ENCODE data around the gene ABCC9. TPM values are rescaled to one million over a fixed set of nuclear protein-coding genes. Genes with fewer than 3 reads are reported as not detected.

Gene ABCC9
- total RNA-seq, 1 experiment from 2014 or later = 0.07 TPM

DNA sequence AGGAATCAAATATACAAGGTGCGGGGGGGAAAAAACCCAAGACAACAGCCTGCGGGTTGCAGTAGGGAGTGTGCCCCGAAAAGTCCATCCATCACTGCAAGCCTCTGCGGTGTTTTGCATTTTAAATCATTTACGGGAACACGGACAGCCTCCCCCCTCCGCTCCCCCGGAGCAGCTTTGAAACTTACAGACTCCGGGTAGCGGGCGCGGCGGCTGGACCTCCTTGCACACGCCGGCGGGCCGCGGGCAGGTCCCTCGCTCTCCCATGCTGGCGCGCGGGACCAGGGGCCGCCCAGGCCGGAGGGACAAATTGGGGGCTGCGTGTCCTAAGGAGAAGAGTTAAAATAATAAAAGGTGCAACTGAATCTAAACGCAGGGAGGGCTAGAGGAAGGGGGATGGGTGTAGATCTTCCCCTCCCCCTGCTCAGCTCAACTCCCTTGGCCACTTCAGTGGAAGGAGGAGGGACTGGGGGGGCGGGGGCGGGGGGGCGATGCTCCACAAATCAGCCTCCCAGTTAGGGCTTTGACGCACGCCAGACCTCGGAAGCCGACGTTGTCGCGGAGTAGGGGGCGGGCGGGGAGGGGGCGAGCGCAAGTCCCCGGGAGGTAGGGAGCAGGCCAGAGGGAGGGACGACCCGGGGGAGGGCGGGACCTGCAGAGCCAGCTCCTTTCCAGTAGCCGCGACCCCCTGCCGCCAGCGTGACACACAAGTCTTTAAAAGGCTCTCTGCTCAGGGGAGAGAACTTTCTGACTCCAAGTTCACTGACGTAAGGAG is 166.7 kb downstream of the ABCC9 start, which contains the start of gene KCNJ8:
KCNJ8 (minus strand) TSS at position 349 of the 775 bp plus-strand sequence. CDS start 1,090 bp downstream, outside the sequence.
- Histone ChIP-seq H3K9me3 (ENCODE audit: insufficient read depth, low read depth) (no peaks in the 10 kb centered on the region), H3K27ac (no peak within 1 kb of the TSS), H3K36me3 (ENCODE audit: low read depth) (no peaks in the 10 kb centered on the region), H4K20me1 (ENCODE audit: insufficient read depth) (no peaks in the 10 kb centered on the region), H3F3A (ENCODE audit: insufficient read depth, low read depth) (no peaks in the 10 kb centered on the region), H3K4me1 (replicated peaks; ENCODE audit: insufficient read depth) (no peaks in the 10 kb centered on the region), H3K79me2 (ENCODE audit: low read depth) (no peaks in the 10 kb centered on the region), H3K4me3 (no peak within 1 kb of the TSS), H3K4me2 (no peak within 1 kb of the TSS), H3K9me2 (ENCODE audit: insufficient read depth) (no peaks in the 10 kb centered on the region), H2AFZ (no peak within 1 kb of the TSS), H3K27me3 (ENCODE audit: insufficient read depth, low read depth) (no peaks in the 10 kb centered on the region)
- no peak for TF ChIP-seq EZH2 (IDR thresholded peaks at IDR 0.05; ENCODE audit: low read depth)
- TF ChIP-seq, protein P1, sequence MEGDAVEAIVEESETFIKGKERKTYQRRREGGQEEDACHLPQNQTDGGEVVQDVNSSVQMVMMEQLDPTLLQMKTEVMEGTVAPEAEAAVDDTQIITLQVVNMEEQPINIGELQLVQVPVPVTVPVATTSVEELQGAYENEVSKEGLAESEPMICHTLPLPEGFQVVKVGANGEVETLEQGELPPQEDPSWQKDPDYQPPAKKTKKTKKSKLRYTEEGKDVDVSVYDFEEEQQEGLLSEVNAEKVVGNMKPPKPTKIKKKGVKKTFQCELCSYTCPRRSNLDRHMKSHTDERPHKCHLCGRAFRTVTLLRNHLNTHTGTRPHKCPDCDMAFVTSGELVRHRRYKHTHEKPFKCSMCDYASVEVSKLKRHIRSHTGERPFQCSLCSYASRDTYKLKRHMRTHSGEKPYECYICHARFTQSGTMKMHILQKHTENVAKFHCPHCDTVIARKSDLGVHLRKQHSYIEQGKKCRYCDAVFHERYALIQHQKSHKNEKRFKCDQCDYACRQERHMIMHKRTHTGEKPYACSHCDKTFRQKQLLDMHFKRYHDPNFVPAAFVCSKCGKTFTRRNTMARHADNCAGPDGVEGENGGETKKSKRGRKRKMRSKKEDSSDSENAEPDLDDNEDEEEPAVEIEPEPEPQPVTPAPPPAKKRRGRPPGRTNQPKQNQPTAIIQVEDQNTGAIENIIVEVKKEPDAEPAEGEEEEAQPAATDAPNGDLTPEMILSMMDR (conservative IDR thresholded peaks at IDR 0.05) = no peak
- intact Hi-C loops (cut with micrococcal nuclease; ENCODE audit: unreplicated experiment) = no loop called here
- ChIA-PET CTCF (no interaction called here), POLR2A (ENCODE audit: unreplicated experiment) (no interaction called here)
- DNase-seq = no peak
- no TSS peak for BruUV-seq (replicated peaks)

- BruUV-seq (replicated peaks) = no TSS peak
- Histone ChIP-seq H3K36me3 (ENCODE audit: low read depth) (no peaks in the 10 kb centered on the region), H3F3A (ENCODE audit: insufficient read depth, low read depth) (no peaks in the 10 kb centered on the region), H3K4me3 (no peak overlapping the region), H4K20me1 (ENCODE audit: insufficient read depth) (no peaks in the 10 kb centered on the region), H3K27ac (no peak overlapping the region), H3K9me2 (ENCODE audit: insufficient read depth) (no peaks in the 10 kb centered on the region), H3K79me2 (ENCODE audit: low read depth) (no peaks in the 10 kb centered on the region), H3K4me1 (replicated peaks; ENCODE audit: insufficient read depth) (no peaks in the 10 kb centered on the region), H2AFZ (no peak overlapping the region), H3K9me3 (ENCODE audit: insufficient read depth, low read depth) (no peaks in the 10 kb centered on the region), H3K27me3 (ENCODE audit: insufficient read depth, low read depth) (no peaks in the 10 kb centered on the region), H3K4me2 (no peak overlapping the region)
- TF ChIP-seq EZH2 (IDR thresholded peaks at IDR 0.05; ENCODE audit: low read depth) = no peak
- TF ChIP-seq, protein P1 (conservative IDR thresholded peaks at IDR 0.05) = no peak
- CTCF ChIA-PET = interaction anchor here (0.6 kb wide), 1 partner anchor 119 kb away, joined by 4 read pairs; no protein-coding TSS in a partner anchor
- intact Hi-C loops (cut with micrococcal nuclease; ENCODE audit: unreplicated experiment) = no loop called here
- no peak for DNase-seq
- POLR2A ChIA-PET (ENCODE audit: unreplicated experiment) = no interaction called here
Measured at GRCh38 chr12:21773806-21774205, 167.4 kb downstream of the ABCC9 start.

- no peaks in the 10 kb centered on the region for H3K4me1 ChIP-seq (replicated peaks; ENCODE audit: insufficient read depth)
- BruUV-seq (replicated peaks) = no TSS peak
Measured at GRCh38 chr12:21773263-21773741, 167.9 kb downstream of the ABCC9 start.

More at GRCh38 chr12:21773263-21773741, 167.9 kb downstream of the ABCC9 start:
- ChIA-PET CTCF (no interaction called here), POLR2A (ENCODE audit: unreplicated experiment) (no interaction called here)
- TF ChIP-seq, protein P1 (conservative IDR thresholded peaks at IDR 0.05) = peak; percentile 27; the same call in 1 of the 2 replicates
- no peak for TF ChIP-seq EZH2 (IDR thresholded peaks at IDR 0.05; ENCODE audit: low read depth)
- no peak for DNase-seq
- no peaks in the 10 kb centered on the region for H3K9me2 ChIP-seq (ENCODE audit: insufficient read depth)
- H3K9me3 ChIP-seq (ENCODE audit: insufficient read depth, low read depth) = no peaks in the 10 kb centered on the region
- H3K4me2 ChIP-seq = no peak overlapping the region
- no peak overlapping the region for H3K27ac ChIP-seq
- no peaks in the 10 kb centered on the region for H3K36me3 ChIP-seq (ENCODE audit: low read depth)
- no peak overlapping the region for H3K4me3 ChIP-seq
- intact Hi-C loops (cut with micrococcal nuclease; ENCODE audit: unreplicated experiment) = no loop called here
- H4K20me1 ChIP-seq (ENCODE audit: insufficient read depth) = no peaks in the 10 kb centered on the region
- no peaks in the 10 kb centered on the region for H3K79me2 ChIP-seq (ENCODE audit: low read depth)
- no peaks in the 10 kb centered on the region for H3F3A ChIP-seq (ENCODE audit: insufficient read depth, low read depth)
- H2AFZ ChIP-seq = no peak overlapping the region
- H3K27me3 ChIP-seq (ENCODE audit: insufficient read depth, low read depth) = no peaks in the 10 kb centered on the region
